RWPE2 (cell line): ENCODE measurements around the gene FAM43B.

Experiments used
- ATAC-seq: fragments of 200-7000 bp; cut with Tn5 transposase; 3 replicates; pipeline ENCODE4 v1.9.1; 2021; ENCODE audit warnings: low read depth
- DNase-seq: peaks from one replicate; pipeline ENCODE4 v3.0.0-alpha.2; 2020; ENCODE audit warnings: low spot score
- H3K27ac ChIP-seq: fragments of 450-650 bp; 2 replicates; pipeline ENCODE4 v1.5.1; 2017; ENCODE audit warnings: mild to moderate bottlenecking; ENCODE audit not compliant: poor library complexity, severe bottlenecking
- H3K27me3 ChIP-seq: fragments of 250-450 bp; sonication (Bioruptor Pico); 2 replicates; pipeline ENCODE4 v1.5.1; 2021; ENCODE audit warnings: mild to moderate bottlenecking, moderate library complexity; ENCODE audit not compliant: insufficient read depth, poor library complexity, severe bottlenecking
- H3K36me3 ChIP-seq: fragments of 250-450 bp; sonication (Bioruptor Pico); 2 replicates; pipeline ENCODE4 v1.5.1; 2020; ENCODE audit warnings: low read depth, mild to moderate bottlenecking, moderate library complexity
- H3K4me1 ChIP-seq: fragments of 250-450 bp; sonication (Bioruptor Pico); 2 replicates; pipeline ENCODE4 v1.5.1; 2021; ENCODE audit warnings: mild to moderate bottlenecking, moderate library complexity; ENCODE audit not compliant: insufficient read depth, poor library complexity, severe bottlenecking
- H3K4me3 ChIP-seq: fragments of 250-450 bp; sonication (Bioruptor Pico); 2 replicates; pipeline ENCODE4 v1.5.1; 2021; ENCODE audit warnings: mild to moderate bottlenecking, moderate library complexity; ENCODE audit not compliant: severe bottlenecking
- H3K9me3 ChIP-seq: fragments of 250-450 bp; sonication (Bioruptor Pico); 2 replicates; pipeline ENCODE4 v1.5.1; 2021; ENCODE audit warnings: mild to moderate bottlenecking, moderate library complexity; ENCODE audit not compliant: severe bottlenecking
- CTCF ChIP-seq: fragments of 450-650 bp; IDR thresholded peaks from one replicate; pipeline ENCODE4 v1.5.1; 2017; ENCODE audit warnings: mild to moderate bottlenecking, moderate library complexity; ENCODE audit not compliant: poor library complexity, severe bottlenecking

FAM43B gene

GRCh38 chr1:20586953-20587660, 34.7 kb downstream of the FAM43B start:
- H3K27ac ChIP-seq, result no peak overlapping the region
- ATAC-seq, result no peak
- no peaks in the 10 kb centered on the region for H3K4me1 ChIP-seq
- no peaks in the 10 kb centered on the region for H3K27me3 ChIP-seq
- no peak overlapping the region for H3K4me3 ChIP-seq
- no peaks in the 10 kb centered on the region for H3K9me3 ChIP-seq
- H3K36me3 ChIP-seq, result no peaks in the 10 kb centered on the region
- no peak for TF ChIP-seq CTCF
- DNase-seq, result no peak

GRCh38 chr1:20587661-20588053, 35.3 kb downstream of the FAM43B start:
- TF ChIP-seq CTCF, result no peak
- Histone ChIP-seq H3K27me3 (no peaks in the 10 kb centered on the region), H3K4me3 (no peak overlapping the region), H3K27ac (no peak overlapping the region), H3K36me3 (no peaks in the 10 kb centered on the region; the same call in 1 of the 2 replicates), H3K4me1 (no peaks in the 10 kb centered on the region), H3K9me3 (no peaks in the 10 kb centered on the region)
- DNase-seq, result no peak
- no peak for ATAC-seq

- H3K4me1 ChIP-seq, result no peaks in the 10 kb centered on the region
- ATAC-seq, result peak; percentile 96
- H3K36me3 ChIP-seq, result peaks cover 3% of the 10 kb centered on the region; the same call in 1 of the 2 replicates
- H3K27me3 ChIP-seq, result no peaks in the 10 kb centered on the region
- TF ChIP-seq CTCF, result no peak
- H3K27ac ChIP-seq, result peak within 1 kb of the TSS; percentile 74
- H3K4me3 ChIP-seq, result peak within 1 kb of the TSS; percentile 44
- DNase-seq, result peak; percentile 90
- H3K9me3 ChIP-seq, result no peaks in the 10 kb centered on the region
Measured at GRCh38 chr1:20588634-20589225, 36.4 kb downstream of the FAM43B start, which contains the start of gene CDA. Gene CDA (plus strand): TSS chr1:20589097. CDS start chr1:20589130, 33 bp downstream.

GRCh38 chr1:20589331-20590278, 37.2 kb downstream of the FAM43B start:
- no peak for DNase-seq
- TF ChIP-seq CTCF, result no peak
- peak overlapping the region; percentile 44 for H3K4me3 ChIP-seq

More at GRCh38 chr1:20589331-20590278, 37.2 kb downstream of the FAM43B start:
- H3K27ac ChIP-seq, result peak overlapping the region; percentile 74
- no peaks in the 10 kb centered on the region for H3K4me1 ChIP-seq
- ATAC-seq, result peak; percentile 7; the same call in 1 of the 3 replicates
- peaks cover 4% of the 10 kb centered on the region; the same call in 1 of the 2 replicates for H3K36me3 ChIP-seq
- H3K9me3 ChIP-seq, result no peaks in the 10 kb centered on the region
- H3K27me3 ChIP-seq, result no peaks in the 10 kb centered on the region
